Spleen (tissue), 7 donors: Measurements from ENCODE around the gene KTN1.

ENCODE experiments used
- CTCF ChIP-seq, 11 experiments: fragments of 200-600 bp in 7 of 11; fragments of 450-650 bp in 4 of 11; sonication (generic) in 4 of 11; IDR thresholded peaks in 8 of 11; conservative IDR thresholded peaks in 3 of 11; 1 replicate in 7 of 11; 2 replicates in 4 of 11; pipeline versions ENCODE4 v1.4.0 to v1.8.0; 2016 to 2021; ENCODE audit warnings: antibody characterized with exemption in 11 of 11, inconsistent platforms in 4 of 11, mild to moderate bottlenecking in 1 of 11
- POLR2A ChIP-seq, 3 donors: fragments of 450-650 bp; IDR thresholded peaks; one replicate each; pipeline ENCODE4 v1.5.1; 2017; ENCODE audit warnings: antibody characterized with exemption in 3 of 3, mild to moderate bottlenecking in 1 of 3
- POLR2AphosphoS5 ChIP-seq, 3 donors: sonication (generic); formaldehyde crosslinking; IDR thresholded peaks; one replicate each; pipeline ENCODE4 v1.5.1; 2017; ENCODE audit warnings: antibody characterized with exemption in 3 of 3
- donor health status: DM: no; HTN: no; CAD: no; lungs with moderate emphysema.
- donor health status: DM: no; HTN: no; CAD: no.
- donor health status: DM: no; HTN: no; CAD: no.

- no peak for TF ChIP-seq CTCF (IDR thresholded peaks at IDR 0.05 in 8 of 11, conservative IDR thresholded peaks at IDR 0.05 in 3 of 11)
- no peak for TF ChIP-seq POLR2A (IDR thresholded peaks at IDR 0.05)
- TF ChIP-seq POLR2AphosphoS5 (IDR thresholded peaks at IDR 0.05) = no peak
Observed at GRCh38 chr14:55667801-55668200, 87.8 kb downstream of the KTN1 start.
